Stomach (tissue), 9 donors: ENCODE measurements around the gene PKNOX2. TPM values are rescaled to one million over a fixed set of nuclear protein-coding genes. Genes with fewer than 3 reads are reported as not detected.

ENCODE experiments used
- DNase-seq, 2 donors: peaks; one replicate each; pipeline versions ENCODE4 v3.0.0 to v3.0.0-alpha.2; 2013 to 2019
- H3K27ac ChIP-seq, 5 donors: fragments of 200-600 bp in 4 of 5; sonication (generic) in 4 of 5; one replicate each; pipeline ENCODE4 v1.5.1; 2013 to 2019; ENCODE audit warnings: mild to moderate bottlenecking in 1 of 5, moderate library complexity in 1 of 5
- H3K27me3 ChIP-seq, 3 donors: fragments of 200-600 bp; sonication (generic); one replicate each; pipeline ENCODE4 v1.5.1; 2017 to 2019; ENCODE audit warnings: mixed run types in 1 of 3
- H3K36me3 ChIP-seq, 4 donors: fragments of 200-600 bp; sonication (generic); 1 replicate in 3 of 4; 2 replicates in 1 of 4; pipeline ENCODE4 v1.5.1; 2016 to 2019
- H3K4me1 ChIP-seq, 4 donors: fragments of 200-600 bp; sonication (generic); one replicate each; pipeline ENCODE4 v1.5.1; 2016 to 2019
- H3K4me3 ChIP-seq, 4 donors: fragments of 200-600 bp; sonication (generic) in 3 of 4; one replicate each; pipeline ENCODE4 v1.5.1; 2016 to 2019; ENCODE audit warnings: mild to moderate bottlenecking in 1 of 4
- H3K9me3 ChIP-seq, 4 donors: fragments of 200-600 bp; sonication (generic); one replicate each; pipeline ENCODE4 v1.5.1; 2016 to 2019
- EP300 ChIP-seq: sonication (generic); formaldehyde crosslinking; IDR thresholded peaks from one replicate; pipeline ENCODE4 v1.6.1; 2017; ENCODE audit warnings: antibody characterized with exemption
- POLR2A ChIP-seq, 4 donors: fragments of 450-650 bp; IDR thresholded peaks; one replicate each; pipeline ENCODE4 v1.6.1; 2016; ENCODE audit warnings: antibody characterized with exemption in 4 of 4, control low read depth in 2 of 4, mild to moderate bottlenecking in 1 of 4, moderate library complexity in 1 of 4
- POLR2AphosphoS5 ChIP-seq, 3 donors: sonication (generic); formaldehyde crosslinking; IDR thresholded peaks; one replicate each; pipeline ENCODE4 v1.6.1; 2016; ENCODE audit warnings: antibody characterized with exemption in 3 of 3
- WGBS, 5 donors: extraction: QIAGEN DNeasy Blood & Tissue Kit in 3 of 5; methylation state at CpG; one replicate each; pipeline versions ENCODE4 v1.1.5 to v1.1.7; 2013 to 2018; 5-methylcytosine and 5-hydroxymethylcytosine counted together
- intact Hi-C: fragments of 100-400 bp; cut with DNase I; formaldehyde crosslinking; loops from one replicate; pipeline ENCODE4 v1.15.1; 2023; ENCODE audit warnings: low total_unique reads
- polyA plus RNA-seq, 3 donors: library from polyadenylated mRNA; stranded (reverse); fragments of 200-250 nt; gene quantifications; one replicate each; pipeline ENCODE4 v1.2.3, GENCODE V29; 2013
- total RNA-seq, 5 donors: library from RNA; depleted of rRNA; stranded (reverse); fragments of >200 nt; gene quantifications; one replicate each; pipeline versions ENCODE4 v1.1.0 to v1.2.3, GENCODE V29; 2014 to 2016
- TF ChIP-seq, protein P1 (sequence below), 7 experiments: fragments of 450-650 bp in 4 of 7; fragments of 200-600 bp in 3 of 7; sonication (generic) in 3 of 7; IDR thresholded peaks; one replicate each; pipeline ENCODE4 v1.5.1; 2016 to 2019; ENCODE audit warnings: antibody characterized with exemption in 7 of 7, control low read depth in 2 of 7, mild to moderate bottlenecking in 1 of 7
- donor health status: healthy with polysubstance abuse.
- donor health status: Bipolar disorder and iron deficiency.
- donor health status: healthy.

Gene PKNOX2
- total and polyA plus RNA-seq, 8 donors: 0.83 to 4.9 (median 2.3) TPM; not detected in 1

- Histone ChIP-seq H3K27me3 (no peaks in the 10 kb centered on the region), H3K4me3 (no peak overlapping the region), H3K4me1 (peaks cover 0 to 30% (median 10%) of the 10 kb centered on the region in 4 donors), H3K27ac (peak overlapping the region in 3 of 5 donors; percentile 18 to 83 (median 37)), H3K36me3 (no peaks in the 10 kb centered on the region), H3K9me3 (no peaks in the 10 kb centered on the region)
- DNase-seq: no peak
- TF ChIP-seq, protein P1, sequence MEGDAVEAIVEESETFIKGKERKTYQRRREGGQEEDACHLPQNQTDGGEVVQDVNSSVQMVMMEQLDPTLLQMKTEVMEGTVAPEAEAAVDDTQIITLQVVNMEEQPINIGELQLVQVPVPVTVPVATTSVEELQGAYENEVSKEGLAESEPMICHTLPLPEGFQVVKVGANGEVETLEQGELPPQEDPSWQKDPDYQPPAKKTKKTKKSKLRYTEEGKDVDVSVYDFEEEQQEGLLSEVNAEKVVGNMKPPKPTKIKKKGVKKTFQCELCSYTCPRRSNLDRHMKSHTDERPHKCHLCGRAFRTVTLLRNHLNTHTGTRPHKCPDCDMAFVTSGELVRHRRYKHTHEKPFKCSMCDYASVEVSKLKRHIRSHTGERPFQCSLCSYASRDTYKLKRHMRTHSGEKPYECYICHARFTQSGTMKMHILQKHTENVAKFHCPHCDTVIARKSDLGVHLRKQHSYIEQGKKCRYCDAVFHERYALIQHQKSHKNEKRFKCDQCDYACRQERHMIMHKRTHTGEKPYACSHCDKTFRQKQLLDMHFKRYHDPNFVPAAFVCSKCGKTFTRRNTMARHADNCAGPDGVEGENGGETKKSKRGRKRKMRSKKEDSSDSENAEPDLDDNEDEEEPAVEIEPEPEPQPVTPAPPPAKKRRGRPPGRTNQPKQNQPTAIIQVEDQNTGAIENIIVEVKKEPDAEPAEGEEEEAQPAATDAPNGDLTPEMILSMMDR (IDR thresholded peaks at IDR 0.05): no peak
- TF ChIP-seq POLR2A (IDR thresholded peaks at IDR 0.05): no peak
- TF ChIP-seq EP300: no peak
- no peak for TF ChIP-seq POLR2AphosphoS5 (IDR thresholded peaks at IDR 0.05)
- WGBS, 5 donors: 81 to 85% (median 82%) methylated on average over 9 of the region's 9 CpGs
- intact Hi-C loops: loop anchor here (5.0 kb wide), 1 partner anchor 184 kb away; the partner anchor contains the start of gene PKNOX2
Measured at GRCh38 chr11:125346565-125347260, 182.2 kb downstream of the PKNOX2 start.

DNA sequence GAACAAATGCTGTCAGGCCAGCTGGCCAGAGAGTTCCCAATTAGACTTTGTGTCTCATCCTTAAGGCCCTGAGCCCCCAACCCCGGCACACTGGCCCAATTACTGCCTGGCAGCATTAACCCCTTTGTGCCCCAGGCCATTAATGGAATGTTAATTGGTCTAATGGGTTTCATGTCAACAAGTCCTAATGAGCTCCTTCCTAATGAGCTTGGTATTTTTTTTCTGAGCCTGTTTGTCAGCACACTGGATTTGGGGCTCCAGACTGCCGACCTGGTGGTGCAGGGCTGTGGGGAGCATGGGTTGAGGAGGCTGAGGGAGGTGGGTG lies 182.7 kb downstream of the PKNOX2 start:
- intact Hi-C loops: loop anchor here (5.0 kb wide), 1 partner anchor 185 kb away; the partner anchor contains the start of gene PKNOX2

DNA sequence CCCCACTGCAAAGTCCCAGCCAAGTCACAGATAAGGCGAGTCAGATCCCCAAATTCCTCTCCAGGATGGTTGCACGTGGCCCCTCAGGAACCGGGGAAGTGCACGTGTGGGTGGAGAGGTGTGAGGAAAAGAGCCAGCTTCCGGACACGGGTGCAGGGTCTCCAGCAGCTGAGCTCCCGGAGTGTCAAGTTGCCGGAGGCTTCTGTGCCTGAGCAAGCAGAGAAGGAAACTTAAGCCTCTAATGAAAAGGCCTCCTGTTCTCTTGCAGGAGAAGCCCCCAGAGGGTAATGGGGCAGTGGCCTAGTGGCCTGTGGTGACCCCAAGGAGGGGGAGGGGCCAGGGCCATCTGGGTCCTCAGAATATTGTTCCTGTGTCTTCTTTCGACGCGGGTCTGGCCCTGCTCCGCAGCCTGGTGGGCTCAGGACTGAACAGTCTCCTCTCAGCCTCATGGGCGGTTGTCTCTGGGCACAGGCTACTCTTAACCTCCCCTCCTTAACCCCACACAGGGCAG lies 183.6 kb downstream of the PKNOX2 start:
- intact Hi-C loops: loop anchor here (5.0 kb wide), 1 partner anchor 186 kb away; the partner anchor contains the start of gene PKNOX2

More for the DNA sequence above, 182.7 kb downstream of the PKNOX2 start:
- Histone ChIP-seq H3K4me1 (peaks cover 0 to 30% (median 10%) of the 10 kb centered on the region in 4 donors), H3K4me3 (no peak overlapping the region), H3K27ac (peak overlapping the region in 1 of 5 donors; percentile 83), H3K36me3 (no peaks in the 10 kb centered on the region), H3K9me3 (no peaks in the 10 kb centered on the region), H3K27me3 (no peaks in the 10 kb centered on the region)
- DNase-seq: no peak
- no peak for TF ChIP-seq POLR2AphosphoS5 (IDR thresholded peaks at IDR 0.05)
- WGBS, 5 donors: 41 to 68% (median 62%) methylated on average over 2 of the region's 2 CpGs

DNA sequence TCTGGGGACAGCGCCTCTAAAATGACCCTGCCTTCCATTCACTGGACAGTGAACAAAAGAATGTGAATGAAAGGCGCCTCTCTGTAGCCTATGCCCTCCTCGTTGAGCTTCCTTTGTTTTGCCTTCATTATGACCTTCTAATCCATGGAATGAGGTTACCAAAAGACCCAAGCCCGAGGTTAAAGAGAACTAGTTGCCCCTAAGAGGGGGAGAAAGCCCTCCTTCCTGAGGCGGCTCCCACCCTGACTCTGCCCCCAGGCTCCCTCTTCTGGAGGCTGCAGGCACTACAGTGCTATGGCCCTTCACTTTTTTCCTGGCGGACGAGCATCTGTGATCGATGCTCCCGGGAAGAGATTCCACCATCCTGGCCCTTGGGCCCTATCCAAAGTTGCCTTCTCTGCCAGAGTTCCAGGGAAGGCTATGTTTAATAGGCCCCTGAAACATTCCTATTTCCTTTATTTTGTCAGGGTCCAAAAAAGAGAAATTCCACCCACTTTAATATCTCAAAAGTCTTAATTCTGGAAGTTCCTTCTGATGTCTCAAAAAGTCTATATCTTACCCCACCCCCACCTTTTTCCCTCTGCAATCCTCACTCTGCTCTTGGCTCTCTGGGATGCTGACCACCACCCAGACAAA lies 184.2 kb downstream of the PKNOX2 start:
- peak; percentile 54 to 79 for DNase-seq
- intact Hi-C loops: loop anchor here (5.0 kb wide), 1 partner anchor 186 kb away; the partner anchor contains the start of gene PKNOX2
- H3K9me3 ChIP-seq: no peaks in the 10 kb centered on the region
- 18 to 22% (median 20%) methylated on average over 9 of the region's 9 CpGs for WGBS, 5 donors
- H3K4me3 ChIP-seq: no peak overlapping the region
- peaks cover 0 to 25% (median 10%) of the 10 kb centered on the region in 4 donors for H3K4me1 ChIP-seq
- TF ChIP-seq POLR2AphosphoS5 (IDR thresholded peaks at IDR 0.05): no peak
- TF ChIP-seq POLR2A (IDR thresholded peaks at IDR 0.05): no peak
- TF ChIP-seq, protein P1 (IDR thresholded peaks at IDR 0.05): peak in 5 of 7 experiments; percentile 49 to 94 (median 82)
- no peak overlapping the region for H3K27ac ChIP-seq
- H3K27me3 ChIP-seq: no peaks in the 10 kb centered on the region
- H3K36me3 ChIP-seq: no peaks in the 10 kb centered on the region

More for the DNA sequence above, 183.6 kb downstream of the PKNOX2 start:
- H3K9me3 ChIP-seq: no peaks in the 10 kb centered on the region
- peak in 1 of 2 donors; percentile 25 for DNase-seq
- H3K4me1 ChIP-seq: peaks cover 0 to 25% (median 10%) of the 10 kb centered on the region in 4 donors
- no peak overlapping the region for H3K4me3 ChIP-seq
- no peaks in the 10 kb centered on the region for H3K27me3 ChIP-seq
- no peak overlapping the region for H3K27ac ChIP-seq
- 73 to 79% (median 77%) methylated on average over 11 to 13 of the region's 13 CpGs for WGBS, 5 donors
- TF ChIP-seq, protein P1 (IDR thresholded peaks at IDR 0.05): no peak
- no peak for TF ChIP-seq EP300
- no peak for TF ChIP-seq POLR2A (IDR thresholded peaks at IDR 0.05)
- no peak for TF ChIP-seq POLR2AphosphoS5 (IDR thresholded peaks at IDR 0.05)
- no peaks in the 10 kb centered on the region for H3K36me3 ChIP-seq
